ENCODE measurements around the gene AK5.

- no peak for TF ChIP-seq CTCF (IDR thresholded peaks at IDR 0.05; ENCODE audit: low read length)
- TF ChIP-seq EZH2 (optimal IDR thresholded peaks at IDR 0.05; ENCODE audit: low read depth, low read length): no peak
Observed at GRCh38 chr1:77532641-77533040, 250.8 kb downstream of the AK5 start.

Data from MM.1S (cell line).